HG02973 (cell line): ENCODE measurements around the gene RNF14.
"Not testable (repeated sequence)": the region's sequence is repeated elsewhere in the genome, so short reads cannot be mapped to it uniquely, and the experiment has no call there.

ENCODE experiments used
- ATAC-seq: cut with Tn5 transposase; IDR thresholded peaks from one replicate; pipeline ENCODE4 v1.9.1; 2021; ENCODE audit warnings: moderate library complexity; ENCODE audit not compliant: unreplicated experiment

RNF14 gene

DNA sequence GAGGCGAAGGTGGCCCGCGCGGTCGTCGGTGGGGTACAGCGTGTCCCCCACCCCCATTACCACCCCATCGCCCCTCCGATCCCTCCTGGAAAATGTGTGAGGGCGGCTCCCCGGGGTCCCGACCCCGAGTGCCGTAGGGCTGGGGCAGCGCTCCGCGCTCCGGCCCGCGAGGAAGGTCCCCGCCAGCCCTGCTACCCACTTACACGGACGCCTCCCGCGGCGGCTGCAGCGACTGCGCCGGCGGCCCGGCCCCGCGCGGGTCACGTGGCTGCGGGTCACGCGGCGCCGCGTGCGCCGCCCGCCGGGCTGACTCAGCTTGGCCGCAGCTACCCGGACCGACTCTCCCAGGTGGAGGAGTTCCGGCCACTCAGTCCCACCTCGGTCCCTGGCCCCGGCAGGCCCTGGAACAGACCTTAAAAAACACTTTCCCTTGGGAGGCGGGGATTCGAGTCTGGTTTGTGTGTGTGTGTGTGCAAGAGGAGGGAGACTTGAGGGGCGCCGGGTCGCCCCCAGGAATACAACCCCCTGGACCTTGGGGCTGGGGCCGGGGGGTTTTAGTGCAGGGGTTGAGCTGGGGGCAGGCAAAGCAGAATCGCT is 44.0 kb downstream of the RNF14 start, which contains the start of gene GNPDA1:
Gene GNPDA1 (minus strand): TSS at position 236 of the 597 bp plus-strand sequence. CDS start 992 bp downstream, outside the sequence.
- peak; percentile 55 for ATAC-seq

DNA sequence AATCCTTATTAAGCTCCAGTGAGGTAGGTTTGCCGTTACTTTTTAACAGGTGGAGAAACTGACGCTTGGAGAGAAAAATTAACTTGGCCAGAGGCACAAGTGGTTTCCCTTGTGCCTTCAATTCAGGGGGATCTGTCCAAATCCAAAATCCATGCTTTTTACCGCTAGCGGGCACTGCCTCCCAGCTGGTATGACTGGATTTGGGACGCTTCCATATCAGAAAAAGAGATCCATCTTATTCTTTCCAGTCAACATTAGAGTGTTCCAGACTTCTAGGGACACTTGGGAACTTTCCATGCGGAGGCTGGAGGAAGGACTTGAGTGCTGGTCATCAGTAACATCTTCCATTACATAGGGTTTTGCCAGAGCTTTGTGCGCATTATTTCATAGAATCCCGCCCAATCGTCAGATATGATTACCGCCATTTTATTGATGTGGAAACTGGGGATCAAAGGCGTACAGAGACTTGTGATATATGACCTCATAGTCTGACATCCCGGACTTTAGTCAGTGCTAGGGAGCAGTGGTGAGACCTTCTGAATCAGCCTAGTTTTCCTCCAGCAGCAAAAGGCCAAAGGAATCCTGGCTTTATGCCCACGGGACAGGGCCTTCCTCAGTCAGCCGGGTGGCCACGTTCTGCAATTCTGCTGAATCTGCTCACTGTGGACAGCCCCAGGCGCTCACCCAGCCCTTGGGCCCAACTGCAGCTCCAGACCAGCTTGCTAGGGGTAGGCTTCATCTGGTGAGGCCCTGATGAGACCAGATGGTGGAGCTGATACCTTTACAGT is 45.0 kb downstream of the RNF14 start:
- ATAC-seq, result no peak

DNA sequence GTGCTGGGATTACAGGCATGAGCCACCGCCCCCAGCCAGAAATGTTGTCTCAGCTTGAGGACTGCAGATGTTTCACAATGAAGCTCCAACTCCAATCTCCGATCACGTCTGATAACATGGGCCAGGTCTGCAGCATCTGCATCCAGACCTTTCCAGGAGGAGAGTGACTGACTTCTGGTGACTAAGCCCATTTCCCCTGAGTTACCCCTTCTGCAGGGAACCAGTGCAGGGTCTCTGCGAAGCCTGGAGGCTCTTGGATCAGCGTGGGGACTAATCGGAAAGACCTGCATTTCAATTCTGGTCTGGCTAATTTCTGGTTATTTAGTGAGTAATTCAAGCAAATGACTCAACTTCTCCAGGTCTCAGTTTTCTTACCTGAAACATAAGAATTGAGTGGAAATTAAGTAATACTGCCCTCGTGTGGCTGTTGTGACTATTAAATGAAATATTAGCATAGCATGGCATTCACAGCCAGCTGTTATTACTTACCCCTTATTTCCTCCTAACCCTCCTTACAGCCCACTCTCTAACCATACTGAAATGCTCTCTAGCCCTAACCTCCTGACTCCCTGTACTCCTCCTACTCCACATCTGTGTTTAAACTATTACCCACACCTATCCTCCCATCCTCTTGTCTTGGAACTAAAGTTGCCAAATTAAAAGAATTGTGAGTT is 46.1 kb downstream of the RNF14 start:
- no peak for ATAC-seq

DNA sequence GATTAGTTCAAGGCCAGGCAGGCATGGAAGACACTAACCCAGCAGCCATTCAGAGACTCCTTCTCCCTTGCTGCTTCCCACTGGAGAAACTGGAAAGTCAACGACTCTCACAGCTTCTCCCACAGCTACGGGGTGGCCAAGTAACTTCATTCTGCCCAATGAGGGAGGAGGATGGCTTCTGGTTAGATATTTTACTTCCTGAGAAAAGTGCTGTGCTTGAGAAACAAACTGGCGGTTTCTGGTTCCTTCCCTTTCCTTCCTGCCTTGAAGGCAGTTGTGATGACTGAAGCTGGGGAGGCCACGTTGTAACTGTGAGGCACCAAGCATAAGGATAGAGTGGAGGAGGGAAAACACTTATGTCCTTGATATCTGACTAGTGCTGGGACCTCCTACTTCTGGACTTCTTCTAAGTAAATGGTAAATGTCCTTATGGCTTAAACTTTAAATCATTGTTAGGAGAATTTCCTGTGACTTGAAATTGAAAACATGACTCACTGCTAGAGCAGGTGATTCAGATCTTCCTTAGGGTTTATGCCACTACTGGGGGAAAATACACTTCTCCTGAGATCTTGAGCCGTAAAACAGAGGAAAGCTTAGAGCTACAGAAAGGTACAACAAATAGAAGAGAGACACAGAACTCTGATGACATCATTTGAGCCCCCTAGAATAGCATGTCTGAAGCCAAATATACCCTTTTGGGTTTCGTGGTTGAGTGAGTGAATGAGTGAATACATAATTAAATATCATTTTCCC is 47.1 kb downstream of the RNF14 start:
- ATAC-seq, result peak; percentile 31

DNA sequence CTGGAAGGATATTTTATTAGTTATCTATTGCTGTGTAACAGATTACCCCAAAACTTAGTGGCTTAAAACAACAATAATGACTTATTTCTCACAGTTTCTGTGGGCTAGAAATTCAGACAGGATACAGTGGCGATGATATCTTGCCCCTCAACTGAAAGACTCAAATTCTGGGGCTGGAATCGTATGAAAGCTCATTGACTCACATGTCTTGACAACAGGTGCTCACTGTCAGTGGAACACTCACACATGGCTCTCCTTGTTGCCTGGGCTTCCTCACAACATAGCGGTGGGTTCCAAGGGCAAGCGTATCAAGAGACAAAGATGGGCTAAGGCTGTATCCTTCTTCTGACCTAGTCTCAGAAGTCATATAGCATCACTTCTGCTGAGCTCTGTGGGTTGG is 47.7 kb downstream of the RNF14 start:
- ATAC-seq, result peak; percentile 35

DNA sequence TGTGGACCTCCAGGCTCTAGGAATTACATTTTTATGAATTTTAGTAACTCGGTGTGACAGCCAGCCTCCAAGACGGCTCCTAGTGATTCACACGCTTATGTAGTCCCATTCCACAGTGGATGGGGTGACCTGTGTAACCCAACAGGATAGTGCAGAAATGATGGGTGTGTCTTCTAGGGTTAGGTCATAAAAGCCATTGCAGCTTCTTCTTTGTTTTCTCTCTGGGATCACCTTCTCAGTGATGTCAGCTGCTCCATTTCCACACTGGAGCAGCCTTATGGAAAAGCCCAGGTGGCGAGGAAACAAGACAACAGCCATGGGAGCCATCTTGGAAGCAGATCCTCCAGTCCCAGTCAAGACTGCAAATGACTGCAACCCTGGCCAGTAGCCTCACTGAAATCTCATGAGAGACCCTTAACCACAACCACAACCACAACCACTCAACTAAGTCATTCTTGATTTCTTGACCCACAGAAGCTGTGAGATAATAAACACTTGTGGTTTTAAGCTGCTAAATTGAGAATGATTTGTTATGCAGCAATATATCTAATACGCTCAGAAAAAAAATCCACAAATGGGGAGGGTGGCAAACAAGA is 49.0 kb downstream of the RNF14 start:
- peak; percentile 28 for ATAC-seq

DNA sequence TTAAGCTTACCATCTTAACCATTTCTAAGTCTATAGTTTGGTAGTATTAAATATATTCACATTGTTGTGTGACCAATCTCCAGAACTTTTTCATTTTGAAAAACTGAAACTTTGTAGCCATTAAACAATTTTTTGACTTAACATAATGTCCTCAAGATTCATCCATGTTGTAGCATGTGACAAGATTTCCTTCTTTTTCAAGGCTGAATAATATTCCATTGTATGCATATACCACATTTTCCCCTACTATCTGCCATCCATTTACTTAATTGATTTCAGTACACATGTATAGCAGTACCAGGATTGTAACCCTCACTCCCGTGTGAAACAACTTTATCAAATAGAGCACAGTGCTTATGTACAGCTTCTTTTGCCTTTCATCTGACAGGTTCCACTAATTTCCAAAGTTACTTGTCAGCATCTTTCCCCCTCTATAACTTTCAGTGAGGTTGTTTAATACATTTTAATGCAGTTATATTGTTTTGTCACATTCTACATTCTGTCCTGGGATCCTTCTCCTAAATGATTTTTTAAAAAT is 51.3 kb downstream of the RNF14 start:
- ATAC-seq, result no peak

DNA sequence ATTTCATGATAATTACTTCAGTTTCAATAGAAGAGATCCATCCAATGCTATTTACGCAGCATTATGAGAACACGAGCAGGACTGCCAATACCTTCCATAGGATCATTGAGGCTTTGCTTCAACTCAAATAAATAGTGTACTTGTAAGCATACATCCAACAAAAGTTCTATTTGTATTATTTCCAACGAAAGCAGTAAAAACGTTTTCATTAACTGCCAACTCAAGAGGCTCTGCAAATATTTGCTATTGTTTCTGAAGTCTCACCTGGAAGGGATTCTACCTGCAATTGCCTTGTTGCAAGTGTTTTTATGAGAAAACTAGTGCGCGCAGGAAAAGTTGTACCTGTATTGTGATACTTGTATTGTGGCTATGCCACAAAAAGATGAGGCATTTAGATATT is 54.9 kb downstream of the RNF14 start:
- no peak for ATAC-seq

DNA sequence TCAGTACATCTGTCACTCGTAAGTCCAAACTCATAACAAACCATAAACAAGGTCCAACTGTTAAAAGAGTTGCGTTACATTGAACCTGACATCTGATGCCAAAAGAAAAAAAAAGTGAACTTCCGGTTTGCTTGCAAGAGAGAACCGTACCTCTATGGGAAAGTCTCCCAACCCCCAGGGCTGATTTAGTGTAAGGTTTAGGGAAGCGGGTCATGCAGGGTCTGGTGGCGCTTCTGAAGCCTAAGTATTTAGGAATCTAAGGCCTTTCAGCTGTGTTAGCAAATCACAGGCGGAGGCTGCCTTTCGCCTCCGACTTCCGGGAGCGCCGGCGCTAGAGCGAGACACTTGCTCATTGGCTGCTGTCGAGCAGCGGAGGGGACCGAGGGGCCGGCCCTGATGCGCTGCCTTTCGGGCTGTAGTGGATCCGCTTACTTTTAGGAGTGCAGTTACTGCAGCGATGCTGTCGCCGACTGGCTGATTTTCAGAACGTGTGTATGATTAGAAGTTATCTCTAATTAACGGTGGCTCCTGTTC is 55.9 kb downstream of the RNF14 start:
- ATAC-seq, result peak; percentile 100

DNA sequence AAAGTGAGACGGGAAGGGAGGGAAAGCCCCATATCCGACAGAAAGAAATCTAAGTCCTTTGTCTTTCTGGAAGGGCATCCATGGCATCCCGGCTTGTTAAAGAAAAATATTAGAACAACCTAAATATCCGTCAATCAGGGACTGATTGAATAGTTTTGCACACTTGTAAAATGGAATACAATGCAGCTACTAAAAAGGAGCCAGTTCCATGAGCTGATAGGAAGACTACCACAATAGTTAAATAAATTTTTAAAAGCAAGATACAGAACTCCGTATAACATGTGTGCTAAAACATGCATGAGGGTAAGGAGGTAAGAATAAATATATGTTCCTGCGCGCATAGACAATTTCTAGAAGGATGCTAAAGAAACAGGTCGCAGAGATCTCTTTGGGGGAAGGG is 56.7 kb downstream of the RNF14 start:
- no peak for ATAC-seq

DNA sequence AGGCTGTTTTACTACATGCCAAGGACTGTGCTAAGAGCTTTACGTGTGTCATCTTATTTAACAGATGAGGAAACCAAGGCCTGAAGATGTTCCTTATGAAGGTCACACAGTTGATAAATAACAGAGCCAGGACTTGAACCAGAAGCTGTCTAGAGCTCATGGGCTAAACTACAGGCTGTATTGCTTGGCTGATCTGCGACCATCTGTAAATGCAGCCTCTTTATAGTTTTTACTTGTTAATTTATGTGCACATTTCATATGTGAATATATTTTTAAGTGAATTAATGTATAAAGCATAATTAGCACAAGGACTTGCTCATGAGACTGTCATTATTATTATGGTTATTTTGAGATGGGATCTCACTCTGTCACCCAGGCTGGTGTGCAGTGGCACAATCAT is 63.2 kb downstream of the RNF14 start:
- no peak for ATAC-seq

DNA sequence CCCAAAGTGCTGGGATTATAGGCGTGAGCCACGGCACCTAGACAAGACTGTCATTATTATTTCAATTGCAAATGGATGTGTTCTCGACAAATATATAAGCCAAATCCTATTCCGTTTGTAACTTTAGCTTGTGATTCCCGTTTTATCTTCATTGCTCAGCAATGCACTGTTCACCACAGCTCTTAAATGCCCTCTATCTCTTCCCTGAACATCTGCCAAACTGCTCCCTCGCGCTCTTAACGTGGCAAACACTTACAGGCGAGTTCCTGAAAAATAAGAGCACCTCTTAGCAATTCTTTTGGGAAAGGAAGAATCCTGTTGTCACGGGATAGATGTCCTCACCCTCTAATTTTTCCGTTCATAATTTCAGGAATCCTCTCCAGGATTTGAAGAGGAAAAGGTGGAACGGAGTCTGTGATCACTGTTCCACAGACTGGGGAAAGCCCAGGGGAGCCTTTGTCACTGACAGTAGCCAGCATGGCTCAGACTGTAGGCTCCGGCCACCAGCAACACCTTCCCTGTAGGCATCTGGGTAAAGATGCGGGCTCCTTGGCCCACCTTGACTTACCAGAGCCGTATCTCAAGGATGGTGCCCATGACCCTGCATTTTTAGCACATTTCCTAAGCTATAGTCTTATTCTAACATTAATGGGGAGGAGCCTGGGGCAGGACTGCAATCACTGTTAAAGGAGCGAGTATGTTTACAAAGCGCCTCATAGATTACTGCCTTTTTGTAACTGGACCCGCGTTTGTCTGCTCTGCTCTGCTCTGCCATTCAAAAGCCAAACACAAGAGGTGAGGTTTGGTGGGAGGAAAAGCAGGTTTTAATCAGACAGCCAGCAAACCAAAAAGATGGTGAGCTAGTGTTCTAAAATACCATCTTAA is 64.1 kb downstream of the RNF14 start:
- ATAC-seq, result no peak

DNA sequence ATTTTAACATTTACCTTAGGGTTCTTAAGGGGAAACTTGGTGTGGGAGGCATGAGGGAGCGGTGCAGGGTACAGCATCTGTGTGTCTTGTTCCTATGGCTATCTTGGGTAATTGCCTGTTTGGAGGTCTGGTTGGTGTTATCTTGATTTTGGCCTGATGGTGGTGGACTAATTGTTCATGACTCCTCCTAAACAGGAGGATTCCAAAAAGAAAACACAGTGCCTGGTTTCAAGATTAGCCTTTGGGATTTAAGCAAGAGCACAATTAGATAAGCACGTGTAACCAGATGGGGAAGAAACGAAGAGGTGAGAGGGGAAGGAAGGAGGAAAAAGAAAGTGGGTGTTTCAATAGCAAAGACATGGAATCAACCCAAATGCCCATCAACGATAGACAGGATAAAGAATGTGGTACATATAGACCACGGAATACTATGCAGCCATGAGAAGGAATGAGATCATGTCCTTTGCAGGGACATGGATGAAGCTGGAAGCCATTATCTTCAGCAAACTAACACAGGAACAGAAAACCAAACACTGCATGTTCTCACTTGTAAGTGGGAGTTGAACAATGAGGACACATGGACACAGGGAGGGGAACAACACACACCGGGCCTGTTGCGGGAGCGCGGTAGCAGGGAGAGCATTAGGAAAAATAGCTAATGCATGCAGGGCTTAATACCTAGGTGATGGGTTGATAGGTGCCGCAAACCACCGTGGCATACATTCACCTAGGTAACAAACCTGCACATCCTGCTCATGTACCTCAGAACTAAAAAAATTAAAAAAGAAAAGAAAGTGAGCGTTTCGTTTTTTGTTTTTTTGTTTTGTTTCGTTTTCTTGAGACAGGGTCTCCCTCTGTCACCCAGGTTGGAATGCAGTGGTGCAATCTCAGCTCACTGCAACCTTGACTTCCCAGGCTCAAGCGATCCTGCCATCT is 65.0 kb downstream of the RNF14 start:
- ATAC-seq, result not testable (repeated sequence)

DNA sequence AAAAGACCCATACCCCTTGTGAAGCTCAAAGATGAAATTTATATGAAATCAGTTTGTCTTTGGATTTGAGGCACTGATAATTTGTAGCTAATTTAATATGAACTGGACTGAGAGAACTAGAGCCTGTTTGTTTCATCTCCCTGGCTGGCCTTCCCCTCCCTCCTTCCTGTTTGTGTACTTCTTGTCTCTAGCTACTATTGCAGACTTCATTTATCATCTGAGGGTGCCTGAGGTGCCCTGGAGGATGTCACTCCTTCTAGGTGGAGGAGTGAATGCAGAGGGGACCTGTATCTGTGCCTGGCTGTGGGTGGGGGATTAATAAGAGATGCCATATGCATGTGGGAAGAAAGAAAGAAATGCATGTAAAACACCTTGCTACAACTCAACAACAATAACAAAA is 66.1 kb downstream of the RNF14 start:
- no peak for ATAC-seq

DNA sequence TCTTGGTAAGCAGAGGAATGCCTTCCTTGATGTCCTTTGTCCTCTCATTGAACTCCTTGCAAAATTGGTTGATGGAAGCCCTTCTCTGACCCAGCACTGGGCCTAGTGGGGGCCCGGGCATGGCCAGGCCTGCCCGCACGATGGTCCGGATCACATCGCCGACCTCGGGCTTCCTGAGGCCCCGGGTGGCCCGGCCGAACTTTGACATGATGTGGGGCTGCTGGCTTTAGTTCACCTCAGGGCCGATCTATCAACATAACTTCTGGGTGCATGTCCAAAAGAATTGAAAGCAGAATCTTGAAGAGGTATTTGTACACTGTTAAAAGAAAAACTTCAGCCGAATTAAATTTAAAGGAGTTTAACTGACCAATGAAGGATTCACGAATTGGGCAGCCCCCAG is 68.0 kb downstream of the RNF14 start:
- ATAC-seq, result no peak

DNA sequence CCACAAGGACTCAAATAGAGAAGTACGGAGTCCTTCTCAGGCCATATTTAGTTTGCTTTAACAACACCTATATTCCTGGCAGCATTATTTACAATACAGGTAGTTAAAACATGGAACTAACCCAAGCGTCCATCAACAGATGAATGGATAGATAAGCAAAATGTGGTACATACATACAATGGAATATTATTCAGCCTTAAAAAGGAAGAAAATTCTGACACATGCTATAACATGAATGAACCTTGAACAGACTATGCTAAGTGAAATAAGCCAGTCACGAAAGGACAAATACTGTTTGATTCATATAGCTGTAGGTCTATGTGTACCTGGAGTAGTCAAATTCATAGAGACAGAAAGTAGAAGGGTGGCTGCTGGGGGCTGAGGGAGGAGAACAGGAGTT is 68.7 kb downstream of the RNF14 start:
- ATAC-seq, result not testable (repeated sequence)

DNA sequence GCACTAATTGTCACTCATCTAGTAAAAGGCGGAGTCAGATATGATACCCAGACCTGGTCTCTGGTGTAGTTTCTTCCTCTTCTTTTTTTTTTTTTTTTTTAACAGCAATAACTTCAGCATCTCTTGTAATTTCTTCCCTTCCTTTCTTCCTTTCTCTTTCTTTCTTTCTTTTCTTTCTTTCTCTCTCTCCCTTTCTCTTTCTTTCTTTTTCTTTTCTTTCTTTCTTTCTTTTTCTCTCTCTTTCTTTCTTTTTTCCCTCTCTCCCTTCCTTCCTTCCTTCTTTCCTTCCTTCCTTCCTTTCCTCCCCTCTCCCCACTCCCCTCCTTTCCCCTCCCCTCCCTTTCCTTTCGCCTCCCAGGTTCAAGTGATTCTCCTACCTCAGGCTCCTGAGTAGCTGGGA is 69.8 kb downstream of the RNF14 start:
- ATAC-seq, result no peak
